Tongue (tissue), 2 donors: ENCODE data around the gene C10orf95. TPM values are rescaled to one million over a fixed set of nuclear protein-coding genes. Genes with fewer than 3 reads are reported as not detected.
A peak's percentile ranks its signal among the peaks of the same experiment; 100 is the strongest.
"Not testable (repeated sequence)": the region's sequence is repeated elsewhere in the genome, so short reads cannot be mapped to it uniquely, and the experiment has no call there.

Source experiments
- DNase-seq: peaks from one replicate; pipeline ENCODE4 v3.0.0-alpha.2; 2015
- total RNA-seq: library from RNA; depleted of rRNA; stranded (reverse); fragments of >200 nt; gene quantifications from one replicate; pipeline ENCODE4 v1.2.3, GENCODE V29; 2014

Gene C10orf95, protein sequence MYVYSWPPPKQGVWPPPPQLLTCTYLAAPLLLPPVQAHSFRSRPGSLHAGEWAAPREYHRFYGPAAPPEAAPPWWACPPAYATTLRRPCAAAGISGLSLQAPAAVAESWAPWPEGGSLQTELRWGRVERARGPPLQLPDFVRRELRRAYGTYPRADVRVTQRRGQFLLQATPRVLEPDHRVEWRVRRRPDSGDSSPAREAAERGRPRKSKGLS
- total RNA-seq, result not detected

DNA sequence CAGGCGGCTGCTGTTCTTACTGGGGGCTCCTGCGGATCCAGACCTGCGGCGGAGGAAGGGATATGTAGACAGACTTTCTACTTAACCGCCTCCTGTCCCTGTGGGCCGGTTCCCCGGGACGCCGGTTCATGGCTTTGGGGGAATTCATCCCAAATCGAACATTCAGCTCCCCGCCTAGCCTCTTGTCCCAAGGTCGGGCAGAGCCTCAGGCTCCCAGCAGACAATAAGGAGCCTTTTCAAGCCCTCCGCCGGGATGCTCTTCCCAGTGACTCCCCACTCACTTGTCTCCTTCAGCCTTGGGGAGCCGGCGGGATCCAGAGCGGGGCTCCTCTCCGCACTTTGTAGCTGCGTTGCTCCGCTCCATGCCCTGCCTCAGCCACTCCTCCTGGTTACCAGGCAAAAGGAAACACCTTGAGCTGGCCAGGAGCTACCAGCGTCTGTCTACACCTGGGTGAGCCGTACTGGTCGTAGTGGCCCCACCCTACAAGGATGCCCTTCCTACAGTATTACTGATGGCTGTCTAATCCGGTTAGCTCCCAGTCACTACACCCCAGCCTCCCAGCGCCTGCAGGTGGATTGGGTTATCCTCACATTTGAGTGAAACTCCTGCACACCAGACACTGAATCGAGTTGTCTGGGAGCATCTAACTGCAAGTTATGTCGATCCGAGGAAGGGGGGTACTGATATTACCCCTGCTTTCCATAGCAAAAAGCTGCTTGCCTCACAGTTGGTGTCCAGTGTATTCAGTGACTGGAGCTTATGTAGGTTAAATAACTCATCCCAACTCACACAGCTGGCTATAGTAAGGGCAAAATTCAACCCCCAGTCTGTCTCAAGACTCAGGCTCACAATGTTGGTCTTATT, at the start of gene C10orf95:
Gene C10orf95, minus strand, starts transcription at position 439 of the 865 bp plus-strand sequence. CDS start 450 bp downstream, outside the sequence.
- DNase-seq, result no peak

DNA sequence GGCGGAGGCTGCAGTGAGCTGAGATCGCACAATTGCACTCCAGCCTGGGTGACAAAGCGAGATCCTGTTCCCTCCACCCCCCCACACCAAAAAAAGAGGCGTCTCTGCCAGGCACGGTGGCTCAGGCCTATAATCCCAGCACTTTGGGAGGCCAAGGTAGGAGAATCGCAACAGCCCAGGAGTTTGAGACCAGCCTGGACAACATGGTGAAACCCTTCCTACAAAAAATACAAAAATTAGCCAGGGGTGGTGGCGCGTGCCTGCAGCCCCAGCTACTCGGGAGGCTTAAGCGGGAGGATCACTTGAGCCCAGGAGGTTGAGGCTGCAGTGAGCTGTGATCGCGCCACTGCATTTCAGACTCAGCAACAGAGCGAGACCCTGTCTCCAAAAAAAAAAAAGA, 49.3 kb upstream of the C10orf95 start:
- DNase-seq, result not testable (repeated sequence)

DNA sequence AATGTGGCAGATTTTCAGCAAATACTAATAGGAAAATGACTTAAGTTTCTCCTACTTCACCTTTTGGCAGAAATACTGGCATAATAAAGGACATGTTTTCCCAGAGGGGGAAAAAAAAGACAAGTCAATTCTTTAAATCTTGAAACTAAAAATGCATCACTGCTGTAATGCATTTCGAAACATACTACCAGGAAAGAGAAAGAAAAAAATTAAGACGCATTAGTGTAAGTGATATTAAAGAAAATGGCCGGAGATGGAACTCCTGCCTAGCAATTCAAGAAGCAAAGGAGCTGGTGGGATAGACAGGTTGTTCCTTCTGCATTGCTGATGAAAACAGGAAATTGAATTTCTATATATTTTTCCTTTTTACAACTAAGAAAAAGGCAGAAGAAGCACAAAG, 48.0 kb upstream of the C10orf95 start:
- no peak for DNase-seq

DNA sequence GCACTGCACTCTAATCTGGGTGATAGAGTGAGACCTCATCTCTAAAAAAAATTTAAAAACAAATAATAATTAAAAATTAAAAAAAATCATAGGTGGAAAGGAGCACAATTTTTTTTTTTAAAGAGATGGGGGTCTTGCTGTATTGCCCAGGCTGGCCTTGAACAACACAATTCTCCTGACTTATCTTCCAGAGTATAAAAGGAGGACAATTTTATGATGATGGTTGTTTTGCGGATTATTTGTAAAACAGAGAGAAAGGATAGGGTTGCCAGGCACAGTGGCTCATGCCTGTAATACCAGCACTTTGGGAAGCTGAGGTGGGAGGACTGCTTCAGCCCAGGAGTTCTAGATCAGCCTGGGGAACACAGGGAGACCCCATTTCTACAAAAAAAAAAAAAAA, 46.2 kb upstream of the C10orf95 start:
- DNase-seq, result no peak

DNA sequence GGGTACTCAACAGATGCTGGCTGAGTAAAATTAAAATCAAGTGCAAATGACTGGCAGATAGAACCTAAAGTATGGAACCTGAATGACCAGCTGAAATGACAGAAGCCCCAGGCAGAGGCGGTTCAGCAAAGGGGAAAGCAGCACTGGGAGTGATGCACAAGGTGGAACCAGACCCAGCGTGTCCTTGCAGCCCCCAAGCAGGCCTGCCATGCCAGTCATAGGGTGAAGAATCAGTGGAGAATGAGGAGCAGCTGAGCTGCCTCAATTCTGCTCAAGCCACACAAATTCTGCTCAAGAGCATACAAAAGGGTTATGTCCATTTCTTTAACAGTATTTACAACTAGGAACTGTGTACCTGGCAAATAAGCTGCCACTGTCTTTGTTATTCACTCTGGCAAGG, 42.4 kb upstream of the C10orf95 start:
- no peak for DNase-seq

DNA sequence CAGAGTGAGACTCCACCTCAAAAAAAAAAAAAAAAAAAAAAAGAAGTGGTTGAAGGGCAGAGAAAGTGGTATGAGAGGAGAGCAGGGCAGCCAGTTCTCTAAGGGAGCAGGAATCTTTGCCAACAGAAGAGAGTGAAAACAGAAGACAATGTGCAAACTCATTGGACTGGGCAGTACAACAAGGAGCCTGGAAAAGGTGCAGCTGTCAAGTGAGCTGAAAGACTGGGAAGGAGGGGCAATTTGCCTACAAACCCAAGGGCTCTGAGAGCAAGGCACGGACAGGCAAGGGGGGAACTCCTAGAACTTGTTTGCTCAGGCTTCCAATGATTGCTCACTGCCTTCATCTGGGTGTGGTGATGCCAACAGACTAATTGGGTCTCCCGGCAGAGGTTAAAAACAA, 41.6 kb upstream of the C10orf95 start:
- DNase-seq, result peak; percentile 50

DNA sequence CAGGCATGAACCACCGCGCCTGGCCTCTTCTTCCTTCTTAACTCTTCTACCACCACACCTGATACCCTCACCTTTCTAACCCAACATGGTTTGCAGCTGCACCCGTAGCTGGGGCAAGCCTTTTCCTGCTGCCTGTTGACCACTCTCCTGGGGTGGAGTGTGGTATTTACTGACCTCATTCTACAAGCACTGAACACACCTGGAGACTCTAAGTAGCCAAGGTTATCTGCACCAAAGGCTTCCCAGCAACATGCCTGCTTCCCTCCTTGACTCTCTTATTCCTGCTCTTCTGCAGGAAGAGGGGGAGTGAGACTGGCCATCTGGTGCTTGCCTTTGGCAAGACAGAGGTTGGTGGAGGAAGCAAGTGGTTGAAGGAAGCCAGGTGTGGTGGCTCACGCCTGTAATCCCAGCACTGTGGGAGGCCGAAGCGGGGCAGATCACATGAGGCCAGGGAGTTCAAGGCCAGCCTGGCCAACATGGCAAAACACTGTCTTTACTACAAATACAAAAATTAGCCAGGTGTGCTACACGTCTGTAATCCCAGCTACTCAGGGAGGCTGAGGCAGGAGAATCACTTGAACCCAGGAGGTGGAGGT, 41.1 kb upstream of the C10orf95 start:
- no peak for DNase-seq

DNA sequence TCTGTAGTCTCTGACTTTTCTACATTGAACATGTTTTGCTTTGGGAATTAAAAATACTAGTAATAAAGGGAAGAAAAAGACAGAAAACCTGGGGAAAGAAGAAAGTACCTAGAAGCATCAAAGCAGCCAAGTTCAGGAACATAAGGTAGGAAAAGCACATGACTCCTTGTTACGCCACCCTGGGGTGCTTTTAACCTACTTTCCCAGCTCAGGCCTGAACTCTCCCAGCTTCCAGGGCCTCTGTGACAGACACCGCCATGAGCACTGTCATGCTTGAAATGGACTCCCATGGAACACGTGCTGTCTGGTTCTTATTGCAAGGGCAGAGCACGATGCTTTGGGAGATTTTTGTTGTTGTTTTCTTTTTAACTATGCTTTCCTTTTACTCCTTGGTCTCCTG, 39.8 kb upstream of the C10orf95 start:
- no peak for DNase-seq

DNA sequence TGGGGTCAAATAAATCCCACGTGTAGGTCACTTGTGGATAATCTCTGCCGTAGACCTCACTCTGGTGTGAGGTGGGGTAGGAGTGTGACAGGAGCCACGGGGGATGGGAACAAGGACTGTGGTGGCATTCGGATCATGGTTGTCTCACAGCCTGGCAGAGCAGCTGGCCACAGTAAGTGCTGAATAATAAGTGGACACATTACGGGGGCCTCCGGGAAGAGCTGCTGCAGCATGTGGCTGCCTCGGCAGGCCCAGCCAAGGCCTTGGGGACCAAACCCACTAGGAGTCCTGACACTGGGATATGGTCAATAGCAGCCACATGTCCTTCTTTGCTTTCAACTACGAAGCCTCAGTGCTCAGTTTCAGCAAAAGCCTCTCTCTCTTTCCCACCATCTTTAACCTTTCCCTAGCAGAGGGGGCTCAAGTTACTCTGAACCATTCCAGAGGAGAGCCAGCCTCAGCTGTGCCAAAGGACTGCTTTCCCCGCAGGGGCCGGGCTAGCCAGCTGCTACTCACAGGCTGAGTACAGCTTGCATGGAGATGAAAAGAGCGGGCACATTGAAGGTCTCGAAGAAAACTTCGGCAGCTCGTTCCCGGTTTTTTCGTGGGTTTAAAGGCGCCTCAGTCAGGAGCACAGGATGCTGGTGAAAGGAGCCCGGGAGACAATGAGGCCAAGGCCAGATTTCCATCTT, 33.9 kb upstream of the C10orf95 start:
- DNase-seq, result peak; percentile 91

DNA sequence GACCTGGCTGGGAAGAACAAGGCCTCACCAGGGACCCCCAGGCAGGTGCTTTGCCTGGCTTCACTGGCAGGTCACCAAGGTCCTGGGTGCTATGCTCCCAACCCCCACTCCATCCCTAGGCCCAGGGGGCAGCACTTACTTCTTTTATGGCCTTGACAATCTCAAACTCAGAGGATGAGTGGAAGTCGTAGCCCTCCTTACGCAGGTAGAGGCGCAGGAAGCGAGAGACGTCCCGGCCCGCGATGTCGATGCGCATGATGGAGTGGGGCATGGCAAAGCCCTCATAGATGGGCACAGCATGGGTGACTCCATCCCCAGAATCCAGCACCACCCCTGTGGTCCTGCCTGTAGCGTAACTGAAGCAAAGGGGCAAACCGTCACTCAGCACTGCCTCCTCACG, 32.7 kb upstream of the C10orf95 start:
- DNase-seq, result no peak

DNA sequence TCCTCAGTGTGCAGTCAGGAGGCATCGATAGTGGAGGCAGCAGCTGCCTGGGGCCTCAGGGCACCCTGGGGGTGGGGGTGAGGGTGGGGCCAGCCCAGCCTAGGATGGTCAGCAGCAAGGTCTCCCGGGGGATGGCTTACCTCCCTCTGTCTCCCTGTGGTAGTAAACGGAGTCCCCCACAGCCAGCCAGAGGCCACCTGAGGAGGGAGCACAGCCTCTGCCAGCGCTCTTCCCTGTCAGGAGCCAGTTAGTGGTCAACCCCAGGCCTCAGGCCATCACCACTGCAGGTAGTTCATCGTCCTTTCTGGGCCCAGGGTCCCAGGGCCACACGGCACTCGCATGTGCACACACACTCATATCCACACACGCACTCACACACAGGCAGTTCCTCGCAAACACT, 29.1 kb upstream of the C10orf95 start:
- DNase-seq, result no peak

DNA sequence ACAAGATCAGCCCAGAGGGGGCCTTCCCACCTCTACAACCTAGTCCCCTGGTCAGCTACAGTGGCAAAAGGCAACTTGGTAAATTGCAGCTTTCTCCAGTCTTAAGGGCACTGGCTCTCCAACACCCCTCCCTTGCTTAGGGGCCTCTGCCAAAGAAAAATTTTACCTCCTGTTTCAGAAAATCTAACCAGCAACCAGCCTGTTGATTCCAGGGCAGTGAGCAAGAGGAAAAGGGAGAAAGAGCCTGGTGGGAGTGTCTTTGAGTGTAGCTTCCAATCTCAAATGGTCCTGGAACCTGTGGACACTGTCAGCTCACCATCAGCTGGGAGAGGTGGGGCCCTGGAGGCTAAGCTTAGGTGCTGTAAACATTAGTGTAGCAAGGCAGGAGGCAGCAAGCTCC, 28.3 kb upstream of the C10orf95 start:
- no peak for DNase-seq

DNA sequence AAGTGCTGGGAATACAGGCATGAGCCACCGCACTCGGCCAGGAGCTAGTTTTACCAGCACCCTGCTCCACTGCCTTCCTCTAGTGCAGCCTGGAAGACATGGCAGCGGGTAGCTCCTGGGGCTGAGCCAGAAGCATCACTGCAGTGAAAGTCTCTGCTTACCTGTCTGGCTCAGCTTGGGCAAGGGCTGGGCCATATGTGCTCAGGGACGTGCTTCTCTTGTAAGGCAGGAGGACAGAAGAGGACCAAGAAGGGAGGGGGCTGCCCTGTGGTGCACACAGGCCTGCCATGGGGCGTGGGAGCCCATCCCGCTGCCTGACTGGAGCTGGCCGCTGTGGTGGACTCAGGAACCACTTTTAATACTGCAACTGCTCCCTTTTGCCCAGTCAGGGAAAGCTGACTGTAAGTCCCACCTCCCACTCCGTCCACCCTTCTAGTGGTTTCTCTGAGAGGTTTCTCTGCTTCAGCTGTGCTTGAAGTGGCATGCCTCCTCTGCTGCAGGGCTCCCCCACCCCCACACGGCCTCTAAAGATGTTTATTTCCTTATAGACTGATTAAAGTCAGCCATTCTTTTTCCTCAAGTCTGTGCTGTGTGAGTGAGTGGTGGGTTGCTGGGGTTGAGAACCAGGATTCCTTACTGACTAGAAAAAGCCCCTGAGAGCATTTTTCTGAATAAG, 25.3 kb upstream of the C10orf95 start:
- no peak for DNase-seq

DNA sequence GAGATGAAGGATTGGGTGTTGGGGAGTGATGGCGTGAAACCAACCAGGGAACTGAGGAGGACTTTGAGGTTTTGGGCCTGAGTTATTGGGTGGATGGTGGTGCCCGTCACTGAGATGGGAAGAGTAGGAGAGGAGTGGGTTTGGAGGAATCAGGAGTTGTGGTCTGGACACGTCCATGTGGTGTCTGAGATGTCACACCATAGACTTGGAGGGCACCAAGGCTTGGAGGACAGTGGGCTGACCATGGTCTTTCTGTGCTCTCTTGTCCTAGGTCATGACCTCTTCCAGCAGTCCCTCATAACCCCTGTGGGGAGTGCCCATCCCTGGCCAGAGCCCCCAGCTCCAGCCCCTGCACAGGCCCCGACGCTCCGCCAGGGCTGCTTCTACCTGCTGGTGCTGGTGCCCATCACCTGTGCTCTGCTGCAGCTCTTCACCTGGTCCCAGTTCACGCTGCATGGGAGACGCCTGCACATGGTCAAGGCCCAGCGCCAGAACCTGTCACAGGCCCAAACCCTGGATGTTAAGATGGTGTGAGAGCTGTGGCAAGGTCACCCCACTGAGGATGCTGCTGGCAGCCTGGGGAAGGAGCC, 24.2 kb upstream of the C10orf95 start:
- no peak for DNase-seq

DNA sequence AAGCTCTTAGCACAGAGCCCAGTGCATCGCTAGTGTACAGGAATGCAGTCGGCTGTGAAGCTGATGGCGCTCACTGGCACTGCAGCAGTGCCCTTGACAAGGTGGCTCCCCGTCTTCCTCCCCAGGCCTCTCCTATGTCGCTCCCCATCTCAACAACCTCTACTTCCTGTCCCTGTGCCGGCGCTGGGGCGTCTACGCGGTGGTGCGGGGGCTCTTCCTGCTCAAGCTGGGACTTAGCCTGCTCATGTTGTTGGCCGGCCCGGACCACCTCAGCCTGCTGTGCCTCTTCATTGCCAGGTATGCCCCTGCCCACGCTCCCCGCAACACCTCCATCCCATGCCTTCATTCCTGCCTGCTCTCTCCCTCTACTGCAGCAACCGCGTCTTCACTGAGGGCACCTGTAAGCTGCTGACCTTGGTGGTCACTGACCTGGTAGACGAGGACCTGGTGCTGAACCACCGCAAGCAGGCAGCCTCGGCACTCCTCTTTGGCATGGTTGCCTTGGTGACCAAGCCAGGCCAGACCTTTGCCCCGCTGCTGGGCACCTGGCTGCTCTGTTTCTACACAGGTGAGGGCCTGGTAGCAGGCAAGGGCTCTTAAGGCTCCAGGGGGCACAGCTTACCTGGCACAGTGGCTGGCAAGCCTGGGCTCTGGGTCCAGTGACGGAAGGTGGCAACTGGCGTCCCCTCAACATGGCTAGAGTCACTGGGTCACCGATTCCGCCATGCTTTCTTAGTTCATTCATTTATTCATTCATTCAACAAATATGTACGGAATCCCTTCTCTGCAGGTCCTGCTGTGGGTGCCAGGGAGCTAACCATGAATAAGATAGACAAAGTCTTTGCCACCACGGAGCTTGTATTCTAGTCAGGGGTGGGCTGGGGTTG, 22.3 kb upstream of the C10orf95 start:
- no peak for DNase-seq

DNA sequence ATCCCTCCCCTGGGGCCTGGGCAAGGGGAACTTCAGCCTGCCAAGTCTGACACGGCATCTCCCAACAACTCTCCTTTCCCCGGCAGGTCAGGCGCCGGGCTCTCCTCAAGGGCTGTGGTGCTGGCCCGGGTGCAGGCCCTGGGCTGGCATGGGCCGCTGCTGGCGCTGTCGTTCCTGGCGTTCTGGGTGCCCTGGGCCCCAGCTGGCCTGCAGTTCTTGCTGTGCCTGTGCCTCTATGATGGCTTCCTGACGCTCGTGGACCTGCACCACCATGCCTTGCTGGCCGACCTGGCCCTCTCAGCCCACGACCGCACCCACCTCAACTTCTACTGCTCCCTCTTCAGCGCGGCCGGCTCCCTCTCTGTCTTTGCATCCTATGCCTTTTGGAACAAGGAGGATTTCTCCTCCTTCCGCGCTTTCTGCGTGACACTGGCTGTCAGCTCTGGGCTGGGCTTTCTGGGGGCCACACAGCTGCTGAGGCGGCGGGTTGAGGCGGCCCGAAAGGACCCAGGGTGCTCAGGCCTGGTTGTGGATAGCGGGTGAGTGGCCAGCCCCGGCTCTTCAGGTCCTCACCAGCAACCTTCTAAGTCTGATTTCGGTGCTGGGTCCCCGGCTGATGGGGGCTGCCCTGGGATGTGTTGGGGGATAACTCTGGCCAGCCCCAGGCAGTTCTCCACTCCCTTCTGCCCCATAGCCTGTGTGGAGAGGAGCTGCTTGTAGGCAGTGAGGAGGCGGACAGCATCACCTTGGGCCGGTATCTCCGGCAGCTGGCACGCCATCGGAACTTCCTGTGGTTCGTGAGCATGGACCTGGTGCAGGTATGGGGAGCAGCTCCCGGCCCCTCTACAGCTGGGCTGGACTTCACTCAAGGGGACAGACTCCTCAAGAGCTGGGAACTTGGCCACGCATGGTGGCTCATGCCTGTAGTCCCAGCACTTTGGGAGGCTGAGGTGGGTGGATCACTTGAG, 19.5 kb upstream of the C10orf95 start:
- no peak for DNase-seq

DNA sequence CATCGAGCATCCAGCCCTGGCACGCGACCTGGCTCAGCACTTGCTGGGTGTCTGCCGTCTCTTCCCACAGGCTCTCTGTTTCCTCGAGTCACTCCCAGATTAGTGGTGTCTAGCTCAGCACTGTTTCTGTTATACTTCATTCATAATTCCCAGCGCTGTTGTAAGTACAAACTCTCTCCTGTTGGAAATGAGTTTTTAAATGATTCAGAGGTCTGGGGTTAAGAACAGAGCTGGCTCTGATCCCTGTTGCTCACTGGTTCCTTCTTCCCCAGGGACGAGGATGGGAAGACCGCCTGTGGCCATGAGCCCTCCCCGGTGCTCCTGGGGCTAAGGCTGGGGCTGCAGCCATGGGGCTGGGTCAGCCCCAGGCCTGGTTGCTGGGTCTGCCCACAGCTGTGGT, 17.3 kb upstream of the C10orf95 start:
- DNase-seq, result no peak

DNA sequence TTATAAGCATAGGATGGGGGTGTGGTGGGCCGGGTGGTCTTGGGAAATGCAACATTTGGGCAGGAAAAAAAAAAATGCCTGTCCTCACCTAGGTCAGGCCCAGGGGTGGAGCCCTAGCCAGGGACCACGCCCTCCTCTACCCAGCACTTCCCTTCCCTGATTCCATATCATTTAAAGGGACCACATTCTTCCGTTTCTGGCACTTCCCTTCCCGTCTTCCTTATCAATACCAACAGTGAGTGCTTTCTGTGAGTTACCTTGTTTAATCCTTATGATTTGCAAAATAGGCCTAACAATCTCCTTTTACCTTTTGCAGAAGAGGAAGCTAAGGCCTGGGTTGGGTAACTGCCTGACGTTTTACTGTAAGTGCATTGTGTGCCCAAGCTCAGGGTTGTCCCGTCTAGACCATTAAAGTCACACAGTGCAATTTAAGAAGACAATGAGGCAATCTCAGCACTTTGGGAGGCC, 16.7 kb upstream of the C10orf95 start:
- DNase-seq, result no peak

DNA sequence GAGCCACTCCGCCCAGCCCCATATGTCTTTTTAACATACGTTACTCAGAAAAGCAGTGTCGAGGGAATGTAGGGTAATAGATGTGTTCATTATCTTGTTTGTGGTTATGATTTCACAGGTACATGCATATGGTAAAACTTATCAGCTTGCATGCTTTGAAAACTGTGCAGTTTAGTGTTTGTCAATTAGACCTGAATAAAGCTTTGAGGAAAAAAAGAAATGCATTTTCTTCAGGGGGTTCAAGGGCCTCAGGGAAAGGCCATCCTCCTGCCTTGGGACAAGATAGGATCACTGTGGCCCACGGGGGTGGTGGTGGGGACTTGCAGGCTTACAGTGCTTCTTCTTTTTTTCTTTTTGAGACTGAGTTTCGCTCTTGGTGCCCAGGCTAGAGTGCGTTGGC, 16.0 kb upstream of the C10orf95 start:
- DNase-seq, result no peak
